SU-DHL-6 (cell line): ENCODE measurements around the gene DPM3.

ENCODE experiments used
- H2AFZ ChIP-seq: fragments of 200-600 bp; sonication (generic); 2 replicates; pipeline ENCODE4 v1.6.1; 2014; ENCODE audit warnings: low read depth, mild to moderate bottlenecking, moderate library complexity, mixed read lengths, antibody characterized with exemption, low read length; ENCODE audit not compliant: severe bottlenecking
- H3F3A ChIP-seq: fragments of 200-600 bp; shearing (Covaris generic); 2 replicates; pipeline ENCODE4 v1.6.0; 2016; ENCODE audit warnings: antibody characterized with exemption, mild to moderate bottlenecking; ENCODE audit not compliant: insufficient read depth
- H3K27ac ChIP-seq: fragments of 200-600 bp; sonication (generic); 2 replicates; pipeline ENCODE4 v1.5.1; 2016; ENCODE audit warnings: low read depth, mild to moderate bottlenecking, low read length, moderate library complexity, mixed read lengths
- H3K27me3 ChIP-seq: fragments of 200-600 bp; sonication (generic), shearing (Covaris generic); 2 replicates; pipeline ENCODE4 v1.6.0; 2014; ENCODE audit warnings: mild to moderate bottlenecking, low read length
- H3K36me3 ChIP-seq: fragments of 200-600 bp; sonication (generic); 2 replicates; pipeline ENCODE4 v1.6.1; 2014; ENCODE audit warnings: mild to moderate bottlenecking, low read length, mixed read lengths
- H3K4me2 ChIP-seq: fragments of 300-600, 200-600 bp; shearing (Covaris generic), sonication (generic); 2 replicates; pipeline ENCODE4 v1.6.0; 2014; ENCODE audit warnings: low read length, low read depth, mild to moderate bottlenecking; ENCODE audit not compliant: poor library complexity, severe bottlenecking
- H3K4me3 ChIP-seq: fragments of 200-600 bp; sonication (generic); 2 replicates; pipeline ENCODE4 v1.5.1; 2014; ENCODE audit warnings: antibody characterized with exemption, low read length, mild to moderate bottlenecking, mixed read lengths; ENCODE audit not compliant: insufficient read depth, poor library complexity, severe bottlenecking
- H3K79me2 ChIP-seq: fragments of 200-600 bp; sonication (generic); 2 replicates; pipeline ENCODE4 v1.6.1; 2014; ENCODE audit warnings: mild to moderate bottlenecking, low read length, moderate library complexity; ENCODE audit not compliant: insufficient read depth
- H3K9ac ChIP-seq: fragments of 200-600 bp; sonication (generic); 2 replicates; pipeline ENCODE4 v1.7.0; 2014; ENCODE audit warnings: mild to moderate bottlenecking, low read length
- H3K9me2 ChIP-seq: fragments of 200-600 bp; sonication (generic); replicated peaks from 2 replicates; pipeline ENCODE4 v1.6.1; 2014; ENCODE audit warnings: low read length; ENCODE audit not compliant: insufficient read depth
- H3K9me3 ChIP-seq: fragments of 200-600 bp; sonication (generic); 2 replicates; pipeline ENCODE4 v1.6.1; 2014; ENCODE audit warnings: low read length, mixed read lengths; ENCODE audit not compliant: insufficient read depth
- H4K20me1 ChIP-seq: fragments of 200-600 bp; sonication (generic); 2 replicates; pipeline ENCODE4 v1.6.1; 2014; ENCODE audit warnings: low read depth, mild to moderate bottlenecking, antibody characterized with exemption, low read length, moderate library complexity, mixed read lengths
- CTCF ChIP-seq: fragments of 200-600 bp; sonication (generic); IDR thresholded peaks from one replicate; pipeline ENCODE4 v1.5.1; 2017; ENCODE audit warnings: antibody characterized with exemption, mild to moderate bottlenecking, low read length, moderate library complexity; ENCODE audit not compliant: insufficient read depth, poor library complexity, severe bottlenecking
- EZH2phosphoT487 ChIP-seq: fragments of 200-600 bp; sonication (generic), shearing (Covaris generic); conservative IDR thresholded peaks from 2 replicates; pipeline ENCODE4 v1.6.1; 2018; ENCODE audit warnings: mild to moderate bottlenecking, antibody characterized with exemption, low read length, moderate library complexity, mixed read lengths

The DPM3 gene

GRCh38 chr1:155134322-155134721 is 6.0 kb downstream of the DPM3 start:
- H3K27ac ChIP-seq = no peak overlapping the region
- TF ChIP-seq CTCF (no peak), EZH2phosphoT487 (no peak)
- no peaks in the 10 kb centered on the region for H3K9me3 ChIP-seq
- no peak overlapping the region for H3K4me3 ChIP-seq
- H2AFZ ChIP-seq = no peak overlapping the region
- H3F3A ChIP-seq = peaks cover 24% of the 10 kb centered on the region
- H3K4me2 ChIP-seq = peak overlapping the region; percentile 76
- 0 out of 2 replicates have a peak overlapping the region, but pooled peaks have one; percentile 78 for H3K9ac ChIP-seq
- no peaks in the 10 kb centered on the region for H4K20me1 ChIP-seq
- H3K36me3 ChIP-seq = no peaks in the 10 kb centered on the region
- no peaks in the 10 kb centered on the region for H3K9me2 ChIP-seq
- no peaks in the 10 kb centered on the region for H3K27me3 ChIP-seq
- no peaks in the 10 kb centered on the region for H3K79me2 ChIP-seq

GRCh38 chr1:155133799-155134281 is 6.5 kb downstream of the DPM3 start:
- Histone ChIP-seq H4K20me1 (no peaks in the 10 kb centered on the region), H3K9me2 (no peaks in the 10 kb centered on the region), H3K9ac (no peak overlapping the region), H3K27me3 (no peaks in the 10 kb centered on the region), H3K36me3 (no peaks in the 10 kb centered on the region), H3K9me3 (no peaks in the 10 kb centered on the region), H3K4me3 (no peak overlapping the region), H3K79me2 (no peaks in the 10 kb centered on the region), H3K27ac (no peak overlapping the region), H3F3A (peaks cover 24% of the 10 kb centered on the region), H2AFZ (no peak overlapping the region), H3K4me2 (no peak overlapping the region)
- TF ChIP-seq EZH2phosphoT487 (no peak), CTCF (no peak)

- TF ChIP-seq EZH2phosphoT487 = no peak
- TF ChIP-seq CTCF = no peak
- Histone ChIP-seq H3F3A (peaks cover 11% of the 10 kb centered on the region), H3K4me2 (no peak overlapping the region)
These were observed 8.5 kb downstream of the DPM3 start for GRCh38 chr1:155131856-155132255.

More at GRCh38 chr1:155131856-155132255, 8.5 kb downstream of the DPM3 start:
- Histone ChIP-seq H3K27ac (no peak overlapping the region), H4K20me1 (no peaks in the 10 kb centered on the region), H3K79me2 (no peaks in the 10 kb centered on the region), H3K27me3 (no peaks in the 10 kb centered on the region), H3K9me3 (no peaks in the 10 kb centered on the region), H3K36me3 (no peaks in the 10 kb centered on the region), H2AFZ (no peak overlapping the region), H3K4me3 (no peak overlapping the region), H3K9me2 (no peaks in the 10 kb centered on the region), H3K9ac (no peak overlapping the region)
